Endothelial cell of umbilical vein (primary cell): ENCODE results near the gene SLC22A15. TPM values are rescaled to one million over a fixed set of nuclear protein-coding genes. Genes with fewer than 3 reads are reported as not detected.
A peak's percentile ranks its signal among the peaks of the same experiment; 100 is the strongest.

Source experiments
- BruUV-seq: library from RNA; stranded (reverse); fragments of 400-500 nt; replicated peaks from 2 replicates; lab custom pipeline; 2021; lab: Mats Ljungman, UMichigan
- CTCF ChIA-PET: fragments of 300-600, 350-600 bp; sonication (Branson Sonifier 250); formaldehyde crosslinking; loops from one replicate; lab custom pipeline; 2021; ENCODE audit warnings: antibody characterized with exemption, inconsistent platforms; lab: Charles Lee
- POLR2A ChIA-PET: fragments of 300-600, 350-600 bp; sonication (Branson Sonifier 250); formaldehyde crosslinking; loops from one replicate; lab custom pipeline; 2021; ENCODE audit warnings: antibody characterized with exemption, inconsistent platforms; lab: Charles Lee
- DNase-seq: peaks from one replicate; pipeline ENCODE4 v3.0.0-alpha.2; 2011; ENCODE audit warnings: low read depth, low spot score
- FAIRE-seq: peaks from 2 replicates; lab custom pipeline; 2011; peaks lifted over from hg19 to GRCh38; lab: Jason Lieb, UNC
- H2AFZ ChIP-seq: 2 replicates; pipeline ENCODE4 v1.6.0; 2012; ENCODE audit warnings: low read depth, low read length, control low read depth, inconsistent platforms
- H3K27ac ChIP-seq: 2 replicates; pipeline ENCODE4 v1.5.1; 2011; ENCODE audit warnings: low read depth, mild to moderate bottlenecking, control low read depth, low read length, moderate library complexity; ENCODE audit not compliant: insufficient read depth
- H3K27me3 ChIP-seq, 2 experiments: 2 replicates each; pipeline versions ENCODE4 v1.6.0 to v1.6.1; 2011; ENCODE audit warnings: low read length in 2 of 2, mixed read lengths in 1 of 2; ENCODE audit not compliant: control insufficient read depth in 2 of 2, insufficient read depth in 2 of 2
- H3K36me3 ChIP-seq, 2 experiments: 2 replicates in 1 of 2; 3 replicates in 1 of 2; pipeline ENCODE4 v1.5.1; 2011; ENCODE audit warnings: low read length in 2 of 2, mild to moderate bottlenecking in 1 of 2, moderate library complexity in 1 of 2; ENCODE audit not compliant: control insufficient read depth in 2 of 2, insufficient read depth in 2 of 2; ENCODE audit errors: extremely low read depth in 1 of 2
- H3K4me1 ChIP-seq: 3 replicates; pipeline ENCODE4 v1.5.1; 2011; ENCODE audit warnings: mild to moderate bottlenecking, low read length; ENCODE audit not compliant: control insufficient read depth, insufficient read depth; ENCODE audit errors: extremely low read depth
- H3K4me2 ChIP-seq: 2 replicates; pipeline ENCODE4 v1.6.1; 2011; ENCODE audit warnings: low read length, control low read depth, mixed read lengths; ENCODE audit not compliant: insufficient read depth
- H3K4me3 ChIP-seq, 3 experiments: fragments of 200-600 bp in 1 of 3; sonication (generic), shearing (Covaris generic) in 1 of 3; replicated peaks in 1 of 3; 2 replicates each; pipeline ENCODE4 v1.5.1; 2011 to 2016; ENCODE audit warnings: control low read depth in 3 of 3, low read length in 3 of 3, mild to moderate bottlenecking in 2 of 3, inconsistent platforms in 1 of 3, low read depth in 1 of 3, moderate library complexity in 1 of 3; ENCODE audit not compliant: insufficient read depth in 1 of 3
- H3K79me2 ChIP-seq: 2 replicates; pipeline ENCODE4 v1.6.0; 2012; ENCODE audit warnings: low read length, inconsistent platforms; ENCODE audit not compliant: control insufficient read depth, insufficient read depth
- H3K9ac ChIP-seq: replicated peaks from 2 replicates; pipeline ENCODE3; 2011; ENCODE audit warnings: low read length, control low read depth; ENCODE audit not compliant: insufficient read depth; ENCODE audit errors: extremely low read depth
- H3K9me1 ChIP-seq: replicated peaks from 3 replicates; pipeline ENCODE4 v1.6.0; 2011; ENCODE audit warnings: mild to moderate bottlenecking, low read length; ENCODE audit not compliant: control insufficient read depth, insufficient read depth; ENCODE audit errors: extremely low read depth
- H3K9me3 ChIP-seq: replicated peaks from 2 replicates; pipeline ENCODE4 v1.5.1; 2012; ENCODE audit warnings: low read length, inconsistent platforms; ENCODE audit not compliant: control insufficient read depth, insufficient read depth
- H4K20me1 ChIP-seq: replicated peaks from 2 replicates; pipeline ENCODE3; 2011; ENCODE audit warnings: mild to moderate bottlenecking, low read length; ENCODE audit not compliant: control insufficient read depth, insufficient read depth; ENCODE audit errors: extremely low read depth
- EZH2 ChIP-seq: IDR thresholded peaks from 2 replicates; pipeline ENCODE4 v1.6.1; 2012; ENCODE audit warnings: borderline replicate concordance, low read depth, mild to moderate bottlenecking, moderate library complexity, low read length, inconsistent platforms; ENCODE audit not compliant: severe bottlenecking
- FOS ChIP-seq: IDR thresholded peaks from 2 replicates; pipeline ENCODE4 v1.6.1; 2011; ENCODE audit warnings: mild to moderate bottlenecking, low read length, moderate library complexity, borderline replicate concordance; ENCODE audit not compliant: insufficient read depth
- GATA2 ChIP-seq: IDR thresholded peaks from 2 replicates; pipeline ENCODE4 v1.7.0; 2011; ENCODE audit warnings: low read depth, mild to moderate bottlenecking, moderate library complexity, mixed read lengths, low read length; ENCODE audit not compliant: insufficient read length, insufficient read depth
- JUN ChIP-seq: IDR thresholded peaks from 2 replicates; pipeline ENCODE4 v1.6.1; 2011; ENCODE audit warnings: borderline replicate concordance, low read depth; ENCODE audit not compliant: insufficient read length, insufficient read depth
- MYC ChIP-seq: IDR thresholded peaks from one replicate; pipeline ENCODE4 v1.6.1; 2011; ENCODE audit warnings: mild to moderate bottlenecking, low read depth, low read length
- POLR2A ChIP-seq: IDR thresholded peaks from 2 replicates; pipeline ENCODE4 v1.6.1; 2012; ENCODE audit warnings: low read depth, mild to moderate bottlenecking, control low read depth, low read length
- POLR2AphosphoS5 ChIP-seq: IDR thresholded peaks from 2 replicates; pipeline ENCODE4 v1.6.1; 2012; ENCODE audit warnings: low read depth, mild to moderate bottlenecking, control low read depth, low read length, moderate library complexity; ENCODE audit not compliant: insufficient read depth
- dilution Hi-C: fragments of 300-500 bp; cut with MboI; formaldehyde crosslinking; loops from one replicate; pipeline ENCODE4 v1.15.0; 2019; ENCODE audit warnings: low sequenced_read_pairs; ENCODE audit not compliant: extremely low pct_ligation_motif_present
- intact Hi-C: fragments of 100-400 bp; cut with micrococcal nuclease; formaldehyde crosslinking; loops from one replicate; pipeline ENCODE4 v1.10.0; 2022
- polyA plus RNA-seq, 4 experiments: library from polyadenylated mRNA; depleted of rRNA in 3 of 4; stranded (reverse) in 3 of 4; unstranded in 1 of 4; fragments of >200 nt; gene quantifications; 2 replicates each; pipeline versions ENCODE4 v1.2.1 to v1.2.3, GENCODE V29; 2011 to 2012; ENCODE audit warnings: missing spikeins in 1 of 4
- total RNA-seq: library from RNA; stranded (reverse); gene quantifications from 2 replicates; pipeline ENCODE4 v1.2.3, GENCODE V29; 2021
- TF ChIP-seq, protein P1 (sequence below): IDR thresholded peaks from 2 replicates; pipeline ENCODE4 v1.6.1; 2011; ENCODE audit not compliant: insufficient read depth, insufficient read length
- TF ChIP-seq, protein P2 (sequence below), 2 donors: IDR thresholded peaks; 1 replicate in 1 of 2; 2 replicates in 1 of 2; pipeline ENCODE4 v1.5.1; 2011; ENCODE audit warnings: low read length in 2 of 2, mild to moderate bottlenecking in 2 of 2, moderate library complexity in 2 of 2, control low read depth in 1 of 2, inconsistent platforms in 1 of 2, low read depth in 1 of 2; ENCODE audit not compliant: insufficient read depth in 1 of 2; ENCODE audit errors: extremely low read depth in 1 of 2

SLC22A15 gene
- total and polyA plus RNA-seq, 2 donors (not counting 3 experiments of a cell fraction or from before 2014, with no cell fraction given), result 0.44 TPM; not detected in 1

DNA sequence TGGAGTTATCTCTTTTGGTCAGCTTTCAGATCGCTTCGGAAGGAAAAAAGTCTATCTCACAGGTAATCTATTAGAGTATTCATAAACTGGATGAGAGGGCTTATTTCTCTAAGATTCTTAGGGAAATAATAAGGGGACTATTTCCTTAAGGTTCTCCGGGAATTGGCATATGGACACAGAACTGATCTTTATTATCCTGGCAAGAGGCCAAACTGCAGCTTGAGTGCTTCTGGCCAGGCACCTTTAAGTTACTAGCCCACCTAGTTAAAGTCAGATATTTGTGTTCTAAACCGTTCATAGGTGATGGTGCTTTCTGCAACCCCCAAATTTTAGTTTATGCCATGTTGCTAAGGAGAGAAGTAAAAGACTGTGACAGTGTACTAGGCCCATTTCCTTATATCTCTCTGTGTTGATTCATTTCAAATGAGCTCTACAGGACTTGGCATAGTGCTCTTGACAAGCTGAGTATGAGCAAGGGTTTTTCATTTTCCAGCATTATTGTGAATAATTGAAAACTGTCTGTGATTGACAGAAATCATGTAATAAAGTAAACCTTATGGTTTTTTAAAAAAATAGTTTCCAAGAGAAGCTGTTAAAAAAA, 43.4 kb downstream of the SLC22A15 start:
- H3K4me3 ChIP-seq, result no peak overlapping the region
- H3K9me3 ChIP-seq, result no peaks in the 10 kb centered on the region
- dilution Hi-C loops, result no loop called here
- no peak overlapping the region for H3K27ac ChIP-seq
- FAIRE-seq (no peak), DNase-seq (no peak)
- POLR2A ChIA-PET, result no interaction called here
- peaks cover 0 to 3% of the 10 kb centered on the region in 2 experiments for H3K27me3 ChIP-seq
- H3K79me2 ChIP-seq, result no peaks in the 10 kb centered on the region
- TF ChIP-seq POLR2AphosphoS5 (no peak), POLR2A (no peak), FOS (no peak), MYC (no peak), GATA2 (no peak)
- H3K36me3 ChIP-seq, result no peaks in the 10 kb centered on the region
- no peaks in the 10 kb centered on the region for H3K4me1 ChIP-seq
- intact Hi-C loops, result loop anchor here (1.0 kb wide), 2 partner anchors 212 to 302 kb away; no protein-coding TSS in a partner anchor
- BruUV-seq, result no TSS peak
- H3K4me2 ChIP-seq, result no peak overlapping the region
- CTCF ChIA-PET, result interaction anchor here (0.6 to 6.3 kb wide), 20 partner anchors 9 to 626 kb away, joined by 3 to 83 read pairs (median 4); no protein-coding TSS in a partner anchor
- H2AFZ ChIP-seq, result no peak overlapping the region
- no peaks in the 10 kb centered on the region for H3K9me1 ChIP-seq
- no peaks in the 10 kb centered on the region for H4K20me1 ChIP-seq
- H3K9ac ChIP-seq, result no peak overlapping the region

DNA sequence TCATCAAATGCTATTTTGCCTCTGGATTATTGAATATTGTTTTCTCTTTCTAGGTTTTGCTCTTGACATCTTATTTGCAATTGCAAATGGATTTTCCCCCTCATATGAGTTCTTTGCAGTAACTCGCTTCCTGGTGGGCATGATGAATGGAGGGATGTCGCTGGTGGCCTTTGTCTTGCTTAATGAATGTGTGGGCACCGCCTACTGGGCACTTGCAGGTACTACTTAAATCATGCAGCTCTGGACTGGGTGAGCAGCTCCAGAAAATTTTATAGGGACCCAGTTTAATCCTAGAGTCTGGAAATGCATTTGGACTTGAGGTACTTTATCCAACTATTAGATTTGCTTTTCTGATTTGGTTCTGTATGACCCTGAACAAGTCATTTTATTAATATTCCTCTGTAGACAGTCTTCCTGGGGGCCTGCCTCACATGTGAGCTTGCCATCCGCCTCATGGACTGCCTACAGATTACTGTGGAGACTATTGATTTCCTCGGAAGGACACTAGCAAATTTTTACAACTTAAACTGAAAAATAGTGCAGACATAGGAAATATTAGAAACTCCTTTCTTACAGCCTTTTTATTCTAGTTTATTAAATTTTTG, 44.5 kb downstream of the SLC22A15 start:
- ChIA-PET POLR2A (no interaction called here), CTCF (interaction anchor here (0.5 to 6.3 kb wide), 32 partner anchors 8 to 1170 kb away, joined by 3 to 83 read pairs (median 4); no protein-coding TSS in a partner anchor)
- TF ChIP-seq JUN, result no peak
- no peak for TF ChIP-seq POLR2AphosphoS5
- no peak for TF ChIP-seq MYC
- no peak for TF ChIP-seq EZH2
- TF ChIP-seq GATA2, result no peak
- TF ChIP-seq, protein P1, sequence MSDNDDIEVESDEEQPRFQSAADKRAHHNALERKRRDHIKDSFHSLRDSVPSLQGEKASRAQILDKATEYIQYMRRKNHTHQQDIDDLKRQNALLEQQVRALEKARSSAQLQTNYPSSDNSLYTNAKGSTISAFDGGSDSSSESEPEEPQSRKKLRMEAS, result no peak
- no peak for TF ChIP-seq FOS
- TF ChIP-seq, protein P2, sequence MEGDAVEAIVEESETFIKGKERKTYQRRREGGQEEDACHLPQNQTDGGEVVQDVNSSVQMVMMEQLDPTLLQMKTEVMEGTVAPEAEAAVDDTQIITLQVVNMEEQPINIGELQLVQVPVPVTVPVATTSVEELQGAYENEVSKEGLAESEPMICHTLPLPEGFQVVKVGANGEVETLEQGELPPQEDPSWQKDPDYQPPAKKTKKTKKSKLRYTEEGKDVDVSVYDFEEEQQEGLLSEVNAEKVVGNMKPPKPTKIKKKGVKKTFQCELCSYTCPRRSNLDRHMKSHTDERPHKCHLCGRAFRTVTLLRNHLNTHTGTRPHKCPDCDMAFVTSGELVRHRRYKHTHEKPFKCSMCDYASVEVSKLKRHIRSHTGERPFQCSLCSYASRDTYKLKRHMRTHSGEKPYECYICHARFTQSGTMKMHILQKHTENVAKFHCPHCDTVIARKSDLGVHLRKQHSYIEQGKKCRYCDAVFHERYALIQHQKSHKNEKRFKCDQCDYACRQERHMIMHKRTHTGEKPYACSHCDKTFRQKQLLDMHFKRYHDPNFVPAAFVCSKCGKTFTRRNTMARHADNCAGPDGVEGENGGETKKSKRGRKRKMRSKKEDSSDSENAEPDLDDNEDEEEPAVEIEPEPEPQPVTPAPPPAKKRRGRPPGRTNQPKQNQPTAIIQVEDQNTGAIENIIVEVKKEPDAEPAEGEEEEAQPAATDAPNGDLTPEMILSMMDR (IDR thresholded peaks at IDR 0.05; ENCODE audit: extremely low read depth in 1 of 2, insufficient read depth in 1 of 2, low read depth in 1 of 2, low read length in 2 of 2), result peak; percentile 61 to 66
- dilution Hi-C loops, result no loop called here
- no peak overlapping the region for H3K27ac ChIP-seq
- H3K27me3 ChIP-seq, result no peaks in the 10 kb centered on the region
- H3K4me3 ChIP-seq, result no peak overlapping the region
- no peak overlapping the region for H3K9ac ChIP-seq
- H2AFZ ChIP-seq, result no peak overlapping the region
- no peaks in the 10 kb centered on the region for H3K9me1 ChIP-seq
- intact Hi-C loops, result loop anchor here (1.0 kb wide), 2 partner anchors 213 to 303 kb away; no protein-coding TSS in a partner anchor
- DNase-seq (peak; percentile 52), FAIRE-seq (peak; percentile 70)
- H4K20me1 ChIP-seq, result no peaks in the 10 kb centered on the region
- no peaks in the 10 kb centered on the region for H3K36me3 ChIP-seq
- H3K4me1 ChIP-seq, result no peaks in the 10 kb centered on the region
- H3K4me2 ChIP-seq, result no peak overlapping the region
- H3K9me3 ChIP-seq, result no peaks in the 10 kb centered on the region
- BruUV-seq, result no TSS peak
- no peaks in the 10 kb centered on the region for H3K79me2 ChIP-seq
